Activated T-helper 1 cell treated with anti-CD3 and anti-CD28 coated beads, Interleukin-12 subunit alpha, Interleukin-12 subunit beta, Interleukin-2, Interleukin-4 antibody, amounts not matched to agents 30 ng/mL and 10 ng/mL and 1 ng/mL, durations not matched to agents 14 hours and 24 hours and 36 hours (primary cell): Measurements from ENCODE around the gene MGARP. TPM values are rescaled to one million over a fixed set of nuclear protein-coding genes. Genes with fewer than 3 reads are reported as not detected.
A peak's percentile ranks its signal among the peaks of the same experiment; 100 is the strongest.

Experiments
- DNase-seq: peaks from one replicate; pipeline ENCODE4 v3.0.0; 2021; ENCODE audit warnings: low spot score
- H3K27ac Mint-ChIP-seq: one replicate; pipeline ENCODE4 v1.8.0; 2021; ENCODE audit warnings: mild to moderate bottlenecking, mixed read lengths
- H3K27me3 Mint-ChIP-seq: one replicate; pipeline ENCODE4 v1.8.0; 2022; ENCODE audit warnings: mild to moderate bottlenecking, moderate library complexity, mixed read lengths; ENCODE audit not compliant: insufficient read depth
- H3K36me3 Mint-ChIP-seq: one replicate; pipeline ENCODE4 v1.8.0; 2021; ENCODE audit warnings: low read depth, mixed read lengths
- H3K4me1 Mint-ChIP-seq: one replicate; pipeline ENCODE4 v1.8.0; 2021; ENCODE audit warnings: low read depth, mixed read lengths
- H3K4me3 Mint-ChIP-seq: one replicate; pipeline ENCODE4 v1.8.0; 2021; ENCODE audit warnings: mild to moderate bottlenecking, moderate library complexity, mixed read lengths
- H3K9me3 Mint-ChIP-seq: one replicate; pipeline ENCODE4 v1.8.0; 2021; ENCODE audit warnings: mixed read lengths
- intact Hi-C: fragments of 100-400 bp; cut with micrococcal nuclease; formaldehyde crosslinking; loops from one replicate; pipeline ENCODE4 v1.15.1; 2024
- total RNA-seq: library from RNA; stranded (reverse); gene quantifications from 2 replicates; pipeline ENCODE4 v1.2.3, GENCODE V29; 2022

The MGARP gene
- total RNA-seq, 1 donor from 2014 or later, result not detected

DNA sequence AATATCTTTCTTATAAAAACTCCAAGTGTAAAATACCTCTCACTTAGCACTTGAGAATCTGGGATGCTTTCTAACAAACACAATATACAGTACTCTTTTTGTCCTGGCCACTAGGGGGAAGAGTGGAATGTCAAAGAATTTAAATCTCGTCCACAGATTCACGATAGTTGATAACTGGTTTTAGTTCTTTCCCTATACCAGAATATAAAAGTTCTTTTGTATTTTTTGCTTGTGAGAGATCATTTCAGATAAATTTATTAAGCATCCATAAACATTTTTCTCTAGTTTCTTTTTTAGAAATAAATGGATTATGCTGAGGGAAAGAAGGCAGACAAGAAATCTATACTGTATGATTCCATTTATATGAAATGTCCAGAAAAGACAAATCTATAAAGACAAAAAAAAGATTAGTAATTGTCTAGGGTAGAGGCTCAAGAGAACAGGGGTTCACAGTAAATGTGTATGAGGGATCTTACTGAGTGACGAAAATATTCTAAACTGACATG lies 50.4 kb downstream of the MGARP start:
- Mint-ChIP-seq H3K36me3 (no peaks in the 10 kb centered on the region), H3K4me3 (no peak overlapping the region)

DNA sequence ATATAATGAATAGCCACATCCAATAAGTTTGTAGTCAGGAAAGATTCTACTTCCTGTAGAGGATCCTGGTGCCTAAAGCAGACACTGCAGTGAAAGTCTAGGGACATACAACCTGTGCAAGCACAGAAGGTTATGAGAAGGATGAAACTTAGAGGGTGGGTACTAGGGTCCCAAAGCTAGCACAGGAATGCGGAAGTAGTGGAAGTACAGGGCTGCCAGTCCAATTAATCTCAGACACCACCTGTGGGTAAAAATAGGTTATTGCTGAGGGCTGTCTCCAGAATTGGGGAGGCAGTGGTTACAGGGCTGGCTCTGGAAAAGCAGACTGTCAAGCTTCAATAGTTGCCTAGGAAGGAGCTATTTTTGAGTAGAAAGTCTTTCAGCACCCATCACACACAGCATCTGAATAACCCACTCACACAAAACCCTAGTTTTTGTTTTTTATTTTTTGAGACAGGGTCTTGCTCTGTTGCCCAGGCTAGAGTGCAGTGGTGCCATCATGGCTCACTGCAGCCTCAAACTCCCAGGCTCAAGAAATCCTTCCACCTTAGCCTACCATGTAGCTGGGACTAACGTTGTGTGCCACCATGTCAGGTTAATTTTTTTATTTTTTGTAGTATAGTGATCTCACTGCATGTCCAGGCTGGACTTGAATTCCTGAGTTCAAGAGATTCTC lies 52.2 kb downstream of the MGARP start:
- Mint-ChIP-seq H3K36me3 (no peaks in the 10 kb centered on the region), H3K27me3 (no peaks in the 10 kb centered on the region), H3K9me3 (no peaks in the 10 kb centered on the region), H3K27ac (no peak overlapping the region), H3K4me3 (no peak overlapping the region), H3K4me1 (peaks cover 8% of the 10 kb centered on the region)
- DNase-seq, result no peak
- intact Hi-C loops, result loop anchor here (2.0 to 5.0 kb wide), 4 partner anchors 39 to 304 kb away; partner anchors contain the start of gene ELF2

More for the DNA sequence above, 50.4 kb downstream of the MGARP start:
- H3K27ac Mint-ChIP-seq, result no peak overlapping the region
- no peaks in the 10 kb centered on the region for H3K27me3 Mint-ChIP-seq
- intact Hi-C loops, result loop anchor here (1.0 to 5.0 kb wide), 8 partner anchors 38 to 422 kb away; partner anchors contain the start of genes ELF2 and NAA15
- no peaks in the 10 kb centered on the region for H3K4me1 Mint-ChIP-seq
- H3K9me3 Mint-ChIP-seq, result no peaks in the 10 kb centered on the region
- no peak for DNase-seq

DNA sequence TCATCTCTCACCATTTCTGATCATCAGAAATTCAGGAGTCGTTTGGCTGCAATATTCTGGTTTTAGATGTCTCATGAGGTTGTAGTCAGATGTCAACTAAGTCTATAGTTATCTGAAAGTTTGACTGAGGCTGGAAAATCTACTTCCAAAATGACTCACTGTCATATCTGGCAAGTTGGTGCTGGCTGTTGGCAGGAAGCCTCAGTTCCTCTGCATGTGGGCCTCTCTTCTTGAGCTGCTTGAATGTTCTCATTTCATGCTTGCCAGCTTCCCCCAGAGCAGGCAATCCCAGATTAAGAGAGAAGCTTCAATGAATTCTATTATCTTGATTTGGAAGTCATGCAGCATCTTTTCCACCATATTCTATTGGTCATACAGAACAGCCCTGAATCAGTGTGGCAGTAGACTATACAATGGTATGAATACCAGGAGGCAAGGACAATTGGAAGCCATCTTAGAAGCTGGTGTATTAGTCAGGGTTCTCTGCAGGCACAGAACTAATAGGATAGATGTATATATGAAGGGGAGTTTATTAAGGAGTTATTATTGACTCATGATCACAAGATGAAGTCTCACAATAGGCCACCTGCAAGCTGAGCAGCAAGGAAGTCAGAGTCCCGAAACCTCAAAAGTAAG lies 56.2 kb downstream of the MGARP start:
- H3K27me3 Mint-ChIP-seq, result no peaks in the 10 kb centered on the region
- intact Hi-C loops, result no loop called here
- H3K27ac Mint-ChIP-seq, result peak overlapping the region; percentile 7
- H3K4me1 Mint-ChIP-seq, result peaks cover 16% of the 10 kb centered on the region
- H3K4me3 Mint-ChIP-seq, result no peak overlapping the region
- H3K9me3 Mint-ChIP-seq, result no peaks in the 10 kb centered on the region
- H3K36me3 Mint-ChIP-seq, result no peaks in the 10 kb centered on the region
- no peak for DNase-seq

DNA sequence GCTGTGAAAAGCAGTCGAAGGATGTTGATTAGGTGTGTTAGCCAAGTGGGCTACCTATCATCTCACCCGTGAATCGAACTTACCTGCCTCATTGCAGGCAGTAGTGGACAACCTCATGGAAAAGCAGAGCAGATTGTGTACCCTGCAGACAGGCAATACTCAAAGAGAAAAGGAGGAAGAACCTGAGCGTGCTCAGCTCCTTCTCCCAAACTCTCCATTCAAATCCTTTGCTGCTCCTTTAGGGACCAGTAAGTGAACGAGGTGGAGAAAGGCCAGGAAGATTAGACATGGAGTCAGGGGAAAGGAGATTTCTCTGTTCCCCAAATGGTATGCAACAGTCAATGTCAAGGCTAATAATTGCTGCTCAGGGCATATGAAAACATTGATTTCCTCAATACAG lies 57.8 kb downstream of the MGARP start:
- Mint-ChIP-seq H3K4me1 (peaks cover 16% of the 10 kb centered on the region), H3K27me3 (peaks cover 3% of the 10 kb centered on the region), H3K36me3 (no peaks in the 10 kb centered on the region), H3K4me3 (no peak overlapping the region), H3K9me3 (no peaks in the 10 kb centered on the region), H3K27ac (no peak overlapping the region)
- DNase-seq, result no peak
- intact Hi-C loops, result no loop called here

DNA sequence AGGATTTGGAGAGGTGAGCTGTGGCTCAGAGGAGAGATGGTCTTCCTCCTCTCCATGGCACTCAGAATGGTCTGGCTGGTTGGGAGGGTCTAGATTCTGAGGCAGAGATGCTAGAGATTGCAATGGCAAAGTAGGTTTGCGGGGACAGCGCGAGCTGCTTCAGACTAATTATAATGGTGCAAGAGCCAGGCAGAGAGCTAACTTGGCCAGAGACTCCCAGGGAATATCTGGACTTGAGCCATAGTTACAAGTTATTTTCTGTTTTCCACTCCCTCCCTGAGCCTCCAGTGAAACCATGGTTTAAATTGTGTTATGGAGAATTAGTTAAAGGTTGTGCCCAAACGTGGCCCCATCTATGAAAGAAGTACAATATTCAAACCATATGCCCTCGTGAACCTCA lies 58.3 kb downstream of the MGARP start:
- H3K4me3 Mint-ChIP-seq, result no peak overlapping the region
- H3K4me1 Mint-ChIP-seq, result peaks cover 16% of the 10 kb centered on the region
- intact Hi-C loops, result no loop called here
- peaks cover 3% of the 10 kb centered on the region for H3K27me3 Mint-ChIP-seq
- no peak for DNase-seq
- no peaks in the 10 kb centered on the region for H3K9me3 Mint-ChIP-seq
- no peak overlapping the region for H3K27ac Mint-ChIP-seq
- no peaks in the 10 kb centered on the region for H3K36me3 Mint-ChIP-seq

DNA sequence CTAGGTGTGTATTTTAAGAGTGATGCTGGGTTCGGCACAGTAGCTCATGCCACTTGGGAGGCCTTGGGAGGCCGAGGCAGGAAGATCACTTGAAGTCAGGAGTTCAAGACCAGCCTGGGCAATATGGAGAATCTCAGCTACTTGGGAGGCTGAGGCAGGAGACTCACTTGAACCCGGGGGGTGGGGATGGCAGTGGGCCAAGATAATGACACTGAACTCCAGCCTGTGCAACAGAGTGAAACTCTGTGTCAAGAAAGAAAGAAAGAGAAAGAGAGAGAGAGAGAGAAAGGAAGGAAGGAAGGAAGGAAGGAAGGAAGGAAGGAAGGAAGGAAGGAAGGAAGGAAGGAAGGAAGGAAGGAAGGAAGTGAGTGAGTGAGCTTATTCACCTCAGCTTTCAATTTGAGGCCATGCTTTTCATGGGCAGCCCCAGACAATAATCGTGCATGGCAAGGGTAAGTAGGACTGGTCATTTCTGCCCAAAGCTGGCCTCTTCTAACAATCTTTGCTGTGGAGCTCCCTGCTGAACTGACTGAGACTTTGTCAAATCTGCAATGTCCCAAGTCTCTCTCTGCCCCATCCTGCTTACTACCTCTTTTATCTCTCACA lies 60.5 kb downstream of the MGARP start:
- Mint-ChIP-seq H3K4me3 (no peak overlapping the region), H3K27me3 (peaks cover 3% of the 10 kb centered on the region), H3K9me3 (no peaks in the 10 kb centered on the region), H3K4me1 (peaks cover 16% of the 10 kb centered on the region), H3K27ac (no peak overlapping the region), H3K36me3 (no peaks in the 10 kb centered on the region)
- intact Hi-C loops, result no loop called here
- no peak for DNase-seq

Other genes starting within 250 kb of the MGARP start
- gene ELF2, start 103.0 kb downstream of the MGARP start, total RNA-seq, result 26.3 and 29.3 TPM in 2 replicates
- gene NAA15, start 21.3 kb upstream of the MGARP start, total RNA-seq, result 104 and 110 TPM in 2 replicates
- gene NDUFC1, start 22.3 kb upstream of the MGARP start, total RNA-seq, result 53.1 and 54.5 TPM in 2 replicates
- gene RAB33B, start 173.9 kb upstream of the MGARP start, total RNA-seq, result 4.8 and 5.2 TPM in 2 replicates